GM12865 (cell line): ENCODE measurements around the gene ABCA4.

Source experiments
- DNase-seq: peaks from one replicate; pipeline ENCODE4 v3.0.0; 2010; ENCODE audit warnings: low read depth
- H3K4me3 ChIP-seq: 2 replicates; pipeline ENCODE4 v1.5.1; 2011; ENCODE audit warnings: mild to moderate bottlenecking, low read depth, low read length, control low read depth
- CTCF ChIP-seq: IDR thresholded peaks from 2 replicates; pipeline ENCODE4 v1.5.1; 2011; ENCODE audit warnings: low read length, control low read depth, low read depth, inconsistent platforms; ENCODE audit not compliant: insufficient read depth; ENCODE audit errors: missing control alignments

The ABCA4 gene

GRCh38 chr1:94098585-94099111 lies 22.3 kb downstream of the ABCA4 start:
- no peak overlapping the region for H3K4me3 ChIP-seq
- no peak for TF ChIP-seq CTCF
- DNase-seq = no peak

GRCh38 chr1:94096797-94097549 lies 24.0 kb downstream of the ABCA4 start:
- TF ChIP-seq CTCF = no peak
- DNase-seq = no peak
- no peak overlapping the region for H3K4me3 ChIP-seq

GRCh38 chr1:94095744-94096469 lies 25.0 kb downstream of the ABCA4 start:
- TF ChIP-seq CTCF = no peak
- no peak for DNase-seq
- no peak overlapping the region for H3K4me3 ChIP-seq

GRCh38 chr1:94095112-94095637 lies 25.8 kb downstream of the ABCA4 start:
- DNase-seq = no peak
- TF ChIP-seq CTCF = no peak
- H3K4me3 ChIP-seq = no peak overlapping the region

GRCh38 chr1:94094469-94095111 lies 26.4 kb downstream of the ABCA4 start:
- no peak for TF ChIP-seq CTCF
- H3K4me3 ChIP-seq = no peak overlapping the region
- no peak for DNase-seq

GRCh38 chr1:94093996-94094395 lies 27.0 kb downstream of the ABCA4 start:
- no peak for TF ChIP-seq CTCF
- DNase-seq = no peak
- no peak overlapping the region for H3K4me3 ChIP-seq
